ENCODE measurements around the gene WBP4. TPM values are rescaled to one million over a fixed set of nuclear protein-coding genes. Genes with fewer than 3 reads are reported as not detected.

The WBP4 gene
- total RNA-seq, 1 donor from 2014 or later = 8.9 TPM

GRCh38 chr13:41025518-41025917, 35.8 kb upstream of the WBP4 start:
- H3K27ac Mint-ChIP-seq (ENCODE audit: unreplicated experiment) = no peak overlapping the region
- TF ChIP-seq CTCF (IDR thresholded peaks at IDR 0.05; ENCODE audit: partially characterized antibody, unreplicated experiment) = no peak
- no peaks in the 10 kb centered on the region for H3K36me3 Mint-ChIP-seq (ENCODE audit: unreplicated experiment)
- no peaks in the 10 kb centered on the region for H3K9me3 Mint-ChIP-seq (ENCODE audit: unreplicated experiment)
- no peaks in the 10 kb centered on the region for H3K4me1 Mint-ChIP-seq (ENCODE audit: low read depth, unreplicated experiment)
- no peak overlapping the region for H3K4me3 Mint-ChIP-seq (ENCODE audit: unreplicated experiment)
- no peak for DNase-seq
- no peaks in the 10 kb centered on the region for H3K27me3 Mint-ChIP-seq (ENCODE audit: unreplicated experiment)

GRCh38 chr13:41026788-41027187, 34.5 kb upstream of the WBP4 start:
- H3K4me1 Mint-ChIP-seq (ENCODE audit: low read depth, unreplicated experiment) = no peaks in the 10 kb centered on the region
- H3K4me3 Mint-ChIP-seq (ENCODE audit: unreplicated experiment) = no peak overlapping the region
- no peak overlapping the region for H3K27ac Mint-ChIP-seq (ENCODE audit: unreplicated experiment)
- no peak for DNase-seq
- H3K36me3 Mint-ChIP-seq (ENCODE audit: unreplicated experiment) = no peaks in the 10 kb centered on the region
- no peaks in the 10 kb centered on the region for H3K27me3 Mint-ChIP-seq (ENCODE audit: unreplicated experiment)
- no peak for TF ChIP-seq CTCF (IDR thresholded peaks at IDR 0.05; ENCODE audit: partially characterized antibody, unreplicated experiment)
- H3K9me3 Mint-ChIP-seq (ENCODE audit: unreplicated experiment) = no peaks in the 10 kb centered on the region

- DNase-seq = no peak
- H3K36me3 Mint-ChIP-seq (ENCODE audit: unreplicated experiment) = no peaks in the 10 kb centered on the region
- no peak overlapping the region for H3K27ac Mint-ChIP-seq (ENCODE audit: unreplicated experiment)
- no peaks in the 10 kb centered on the region for H3K4me1 Mint-ChIP-seq (ENCODE audit: low read depth, unreplicated experiment)
- no peaks in the 10 kb centered on the region for H3K9me3 Mint-ChIP-seq (ENCODE audit: unreplicated experiment)
- no peaks in the 10 kb centered on the region for H3K27me3 Mint-ChIP-seq (ENCODE audit: unreplicated experiment)
- no peak overlapping the region for H3K4me3 Mint-ChIP-seq (ENCODE audit: unreplicated experiment)
- no peak for TF ChIP-seq CTCF (IDR thresholded peaks at IDR 0.05; ENCODE audit: partially characterized antibody, unreplicated experiment)
These were observed 33.3 kb upstream of the WBP4 start for GRCh38 chr13:41028051-41028450.

GRCh38 chr13:41029629-41030028, 31.7 kb upstream of the WBP4 start:
- Mint-ChIP-seq H3K4me1 (ENCODE audit: low read depth, unreplicated experiment) (no peaks in the 10 kb centered on the region), H3K4me3 (ENCODE audit: unreplicated experiment) (no peak overlapping the region), H3K9me3 (ENCODE audit: unreplicated experiment) (no peaks in the 10 kb centered on the region), H3K27me3 (ENCODE audit: unreplicated experiment) (no peaks in the 10 kb centered on the region), H3K27ac (ENCODE audit: unreplicated experiment) (no peak overlapping the region), H3K36me3 (ENCODE audit: unreplicated experiment) (no peaks in the 10 kb centered on the region)
- DNase-seq = no peak
- TF ChIP-seq CTCF (IDR thresholded peaks at IDR 0.05; ENCODE audit: partially characterized antibody, unreplicated experiment) = no peak

GRCh38 chr13:41032691-41033376, 28.5 kb upstream of the WBP4 start:
- no peak for TF ChIP-seq CTCF (IDR thresholded peaks at IDR 0.05; ENCODE audit: partially characterized antibody, unreplicated experiment)
- Mint-ChIP-seq H3K27ac (ENCODE audit: unreplicated experiment) (no peak overlapping the region), H3K4me3 (ENCODE audit: unreplicated experiment) (no peak overlapping the region), H3K9me3 (ENCODE audit: unreplicated experiment) (peaks cover 1% of the 10 kb centered on the region), H3K4me1 (ENCODE audit: low read depth, unreplicated experiment) (no peaks in the 10 kb centered on the region), H3K27me3 (ENCODE audit: unreplicated experiment) (no peaks in the 10 kb centered on the region), H3K36me3 (ENCODE audit: unreplicated experiment) (no peaks in the 10 kb centered on the region)
- no peak for DNase-seq

All from glutamatergic neuron (in vitro differentiated cells).